COLO668 (cell line): ENCODE results near the gene TCERG1L.
A peak's percentile ranks its signal among the peaks of the same experiment; 100 is the strongest.

Experiments used
- DNase-seq: peaks from one replicate; lab custom pipeline; 2025; ENCODE audit not compliant: unreplicated experiment; lab: John Stamatoyannopoulos, UW

The TCERG1L gene

DNA sequence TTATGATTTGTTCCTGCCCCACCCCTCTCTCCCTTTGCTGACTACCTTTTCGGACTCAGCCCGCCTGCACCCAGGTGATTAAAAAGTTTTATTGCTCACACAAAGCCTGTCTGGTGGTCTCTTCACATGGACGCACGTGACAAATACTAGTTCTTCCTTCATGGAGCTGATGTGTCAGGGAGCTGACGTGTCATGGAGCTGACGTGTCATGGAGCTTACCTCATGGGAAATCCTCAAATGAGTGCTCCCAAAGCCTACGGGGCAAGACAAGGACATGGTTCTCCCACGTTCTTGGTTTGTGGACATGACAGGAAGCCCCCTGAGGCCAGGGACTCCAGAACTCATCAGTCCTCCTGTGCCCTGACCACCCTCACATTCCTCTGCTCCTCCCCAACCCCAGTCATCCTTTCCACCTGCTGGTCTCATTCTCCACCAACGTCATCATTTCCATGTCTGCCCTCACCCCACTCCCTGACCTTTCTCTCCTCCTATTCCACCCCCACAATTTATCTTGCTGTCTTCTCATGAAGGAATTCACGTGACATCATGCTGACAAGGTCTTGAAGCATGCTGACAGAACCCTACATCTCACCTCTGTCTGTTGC, 261.3 kb downstream of the TCERG1L start:
- no peak for DNase-seq

DNA sequence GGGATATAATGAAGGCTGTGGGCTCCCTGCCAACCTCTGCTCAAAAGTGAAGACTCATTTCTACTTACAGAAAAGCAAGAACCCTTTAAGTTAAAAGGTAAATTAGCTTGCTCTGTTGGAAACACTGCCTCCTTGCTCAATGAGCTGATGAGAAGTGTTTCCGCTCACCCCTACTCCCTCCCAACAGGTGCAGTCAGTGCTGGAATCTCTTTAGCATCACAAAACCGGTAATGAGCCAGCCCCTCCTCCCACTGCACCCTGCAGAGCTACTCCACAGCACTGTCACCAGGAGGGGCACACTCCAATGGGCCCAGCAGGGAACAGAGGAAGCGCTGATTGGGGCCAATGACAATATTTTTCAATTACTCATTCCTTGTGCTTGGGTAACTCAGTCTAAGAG, 262.5 kb downstream of the TCERG1L start:
- DNase-seq: peak; percentile 7

DNA sequence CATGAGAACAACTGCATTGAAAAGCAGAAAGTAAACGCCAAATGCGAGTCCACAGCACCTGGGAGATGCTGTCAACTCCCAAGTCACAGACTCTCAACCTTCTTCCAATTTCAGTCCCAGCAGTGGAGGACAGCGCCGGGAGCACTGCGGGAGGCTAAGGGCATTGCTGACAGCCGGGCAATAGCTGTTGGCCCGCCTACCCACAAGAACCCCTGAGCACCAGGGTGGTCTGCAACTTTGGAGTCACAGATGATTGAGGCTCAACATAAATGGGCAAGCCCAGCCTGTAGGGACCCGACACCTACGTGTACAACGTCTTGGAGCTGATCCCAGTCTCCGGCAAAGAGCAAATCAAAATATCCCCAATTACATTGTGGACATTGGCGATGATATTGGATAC, 262.9 kb downstream of the TCERG1L start:
- no peak for DNase-seq

GRCh38 chr10:131047501-131047900, 264.0 kb downstream of the TCERG1L start:
- DNase-seq: no peak

DNA sequence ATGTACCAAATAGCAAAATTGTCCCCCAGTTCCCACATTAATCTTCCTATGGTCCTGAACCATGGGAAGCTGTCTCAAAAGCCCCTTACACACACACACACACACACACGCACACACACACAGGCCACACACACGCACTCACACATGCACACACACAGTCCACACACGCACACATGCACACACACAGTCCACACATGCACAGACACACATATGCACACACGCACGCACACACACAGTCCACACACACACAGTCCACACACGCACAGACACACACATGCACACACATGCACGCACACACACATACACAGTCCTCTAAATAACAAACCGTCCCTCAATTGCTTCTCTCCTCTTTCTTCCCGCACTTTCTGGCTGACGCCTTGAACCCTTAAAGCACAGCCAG, 265.3 kb downstream of the TCERG1L start:
- no peak for DNase-seq

GRCh38 chr10:131044379-131045111, 267.0 kb downstream of the TCERG1L start:
- DNase-seq: no peak

DNA sequence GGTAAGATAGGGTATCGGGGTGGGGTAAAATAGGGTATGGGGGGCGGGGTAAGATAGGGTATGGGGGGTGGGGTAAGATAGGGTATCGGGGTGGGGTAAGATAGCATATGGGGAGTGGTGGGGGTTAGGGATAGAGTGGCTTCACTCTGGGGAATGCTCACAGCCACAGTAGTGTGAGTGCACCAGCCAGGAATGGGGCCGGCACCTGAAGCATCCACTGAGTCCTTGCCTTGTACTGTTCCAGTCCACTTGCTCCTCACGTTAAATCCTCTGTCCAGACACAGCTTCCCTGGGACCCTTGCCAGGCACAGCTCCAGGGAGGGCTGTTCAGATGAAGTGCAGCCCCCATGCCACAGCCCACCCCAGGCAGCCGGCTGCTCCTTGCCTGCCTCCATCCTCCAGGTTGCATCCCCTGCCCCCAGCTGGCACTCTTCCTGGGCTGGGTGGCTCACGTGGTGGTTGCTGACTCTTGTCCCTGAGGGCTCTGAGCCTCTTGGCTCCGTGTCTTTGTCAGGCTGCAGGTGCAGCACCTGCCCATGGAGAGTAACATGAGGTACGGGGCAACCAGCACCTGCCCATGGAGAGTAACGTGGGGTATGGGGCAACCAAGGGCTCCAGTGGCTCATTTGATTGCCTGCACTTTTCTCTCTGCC, 268.4 kb downstream of the TCERG1L start:
- peak; percentile 20 for DNase-seq
